Sigmoid colon (tissue), 7 donors: ENCODE data around the gene KCNK15. TPM values are rescaled to one million over a fixed set of nuclear protein-coding genes. Genes with fewer than 3 reads are reported as not detected.

ENCODE experiments used
- DNase-seq: peaks from one replicate; pipeline ENCODE4 v3.0.0-alpha.2; 2019
- H3K27ac ChIP-seq, 4 donors: fragments of 200-600 bp; sonication (generic); one replicate each; pipeline ENCODE4 v1.5.1; 2016 to 2019; ENCODE audit warnings: mild to moderate bottlenecking in 1 of 4
- H3K27me3 ChIP-seq, 3 donors: fragments of 200-600 bp; sonication (generic); one replicate each; pipeline ENCODE4 v1.5.1; 2019; ENCODE audit warnings: mild to moderate bottlenecking in 1 of 3
- H3K36me3 ChIP-seq, 4 donors: fragments of 200-600 bp; sonication (generic); one replicate each; pipeline ENCODE4 v1.5.1; 2016 to 2019
- H3K4me1 ChIP-seq, 4 donors: fragments of 200-600 bp; sonication (generic); one replicate each; pipeline ENCODE4 v1.5.1; 2017 to 2019
- H3K4me3 ChIP-seq, 4 donors: fragments of 200-600 bp; sonication (generic); one replicate each; pipeline ENCODE4 v1.5.1; 2017 to 2019; ENCODE audit warnings: mild to moderate bottlenecking in 2 of 4, moderate library complexity in 1 of 4
- H3K9me3 ChIP-seq, 4 donors: fragments of 200-600 bp in 3 of 4; sonication (generic) in 3 of 4; one replicate each; pipeline versions ENCODE4 v1.5.1 to v1.6.1; 2013 to 2019
- EP300 ChIP-seq, 4 donors: sonication (generic); formaldehyde crosslinking; IDR thresholded peaks; one replicate each; pipeline ENCODE4 v1.6.1; 2017; ENCODE audit warnings: antibody characterized with exemption in 4 of 4
- POLR2A ChIP-seq, 2 donors: fragments of 450-650 bp; IDR thresholded peaks; one replicate each; pipeline ENCODE4 v1.6.1; 2016; ENCODE audit warnings: antibody characterized with exemption in 2 of 2, mild to moderate bottlenecking in 2 of 2, moderate library complexity in 2 of 2
- POLR2AphosphoS5 ChIP-seq, 4 donors: sonication (generic); formaldehyde crosslinking; IDR thresholded peaks; one replicate each; pipeline ENCODE4 v1.6.1; 2017; ENCODE audit warnings: antibody characterized with exemption in 4 of 4
- WGBS, 2 donors: extraction: QIAGEN DNeasy Blood & Tissue Kit; methylation state at CpG; one replicate each; pipeline ENCODE4 v1.1.7; 2013; 5-methylcytosine and 5-hydroxymethylcytosine counted together
- intact Hi-C: fragments of 100-400 bp; cut with DNase I; formaldehyde crosslinking; loops from one replicate; pipeline ENCODE4 v1.15.1; 2023
- polyA plus RNA-seq, 3 donors: library from polyadenylated mRNA; stranded (reverse); fragments of 200-250 nt; gene quantifications; one replicate each; pipeline ENCODE4 v1.2.3, GENCODE V29; 2013
- total RNA-seq, 4 donors: library from RNA; depleted of rRNA; stranded (reverse); fragments of >200 nt; gene quantifications; one replicate each; pipeline ENCODE4 v1.1.0, GENCODE V29; 2016
- TF ChIP-seq, protein P1 (sequence below), 4 experiments: fragments of 450-650 bp in 3 of 4; fragments of 200-600 bp in 1 of 4; IDR thresholded peaks; one replicate each; pipeline ENCODE4 v1.5.1; 2016 to 2019; ENCODE audit warnings: antibody characterized with exemption in 4 of 4, mild to moderate bottlenecking in 3 of 4, moderate library complexity in 2 of 4
- donor health status: healthy with polysubstance abuse.
- donor health status: Bipolar disorder and iron deficiency.
- donor health status: healthy.

The KCNK15 gene
- total and polyA plus RNA-seq, 7 donors, result 0.28 to 2.1 (median 0.66) TPM; not detected in 1

DNA sequence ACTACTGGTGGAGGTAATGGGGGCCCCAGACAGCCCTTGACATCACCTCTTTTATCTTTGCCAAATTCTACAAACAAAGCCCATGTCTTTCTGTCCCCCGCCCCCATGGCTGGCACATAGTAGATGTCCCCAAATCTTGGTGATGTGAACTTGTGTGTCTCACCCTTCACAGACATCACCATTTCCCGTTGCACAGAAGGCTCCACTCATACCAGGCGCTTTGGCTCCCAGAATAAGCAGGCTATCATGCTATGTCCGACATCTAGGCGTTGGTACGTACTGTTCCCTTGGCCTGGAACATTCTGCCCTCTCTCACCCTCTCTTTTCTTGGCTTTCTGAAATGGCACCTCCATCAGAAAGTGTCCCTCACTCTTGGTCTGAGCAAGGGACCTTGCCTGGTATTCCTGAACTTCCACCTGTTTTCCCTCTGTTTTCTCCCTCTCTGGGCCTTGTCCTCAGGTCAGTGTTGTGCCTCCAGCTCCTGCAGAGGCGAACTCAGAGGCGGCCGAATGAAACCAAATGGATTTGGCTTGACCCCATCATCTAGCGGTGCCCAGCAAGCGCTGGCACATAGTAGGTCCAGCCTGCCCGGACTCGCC, 31.5 kb upstream of the KCNK15 start:
- H3K4me3 ChIP-seq, result no peak overlapping the region

DNA sequence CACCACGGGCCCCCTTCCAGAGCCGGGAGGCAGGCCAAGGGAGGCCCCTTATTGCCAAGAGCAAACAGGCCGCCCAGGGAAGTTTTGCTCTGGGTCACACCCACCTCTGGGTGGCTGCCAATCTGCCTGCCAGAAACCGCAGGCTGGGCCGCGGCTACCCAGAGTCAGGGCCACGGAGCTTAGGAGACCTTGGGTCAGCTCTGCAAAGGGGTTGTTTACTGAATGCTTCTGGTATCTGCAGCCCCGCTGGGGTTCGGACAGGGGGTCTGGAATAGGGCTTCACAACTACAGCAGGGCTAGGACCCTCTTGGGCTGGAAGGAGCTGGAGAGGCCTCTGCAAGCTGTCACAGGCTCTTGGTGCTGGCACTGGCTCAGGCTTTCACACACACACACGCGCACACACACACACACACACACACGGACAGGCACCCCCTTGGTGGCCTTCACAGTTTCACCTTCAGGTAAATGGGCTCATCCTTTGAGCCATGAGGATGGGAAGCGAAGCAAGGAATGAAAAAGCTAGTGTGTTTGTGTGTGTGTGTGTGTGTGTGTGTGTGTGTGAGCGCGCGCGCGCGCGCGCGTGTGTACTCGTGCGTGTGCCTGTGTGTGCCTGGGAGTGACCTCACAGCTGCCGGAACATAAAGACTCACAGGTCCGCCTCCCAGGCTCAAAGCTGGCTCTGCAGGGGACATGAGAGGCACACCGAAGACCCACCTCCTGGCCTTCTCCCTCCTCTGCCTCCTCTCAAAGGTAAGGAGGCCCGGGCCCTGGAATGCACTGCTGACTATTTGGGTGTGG, 30.8 kb upstream of the KCNK15 start, which contains the start of gene CCN5:
Gene CCN5 (plus strand): TSS at position 669 of the 798 bp plus-strand sequence. CDS start 22 bp downstream, at position 691.
- DNase-seq, result peak; percentile 89

More for the DNA sequence above, 31.5 kb upstream of the KCNK15 start:
- no peaks in the 10 kb centered on the region for H3K9me3 ChIP-seq
- intact Hi-C loops, result no loop called here
- 42 to 68% methylated on average over 13 of the region's 13 CpGs for WGBS, 2 donors
- no peak for TF ChIP-seq POLR2A (IDR thresholded peaks at IDR 0.05)
- peak in 2 of 4 donors; percentile 60 to 89 for TF ChIP-seq EP300 (IDR thresholded peaks at IDR 0.05)
- TF ChIP-seq POLR2AphosphoS5 (IDR thresholded peaks at IDR 0.05), result peak in 3 of 4 donors; percentile 48 to 57 (median 48)
- TF ChIP-seq, protein P1, sequence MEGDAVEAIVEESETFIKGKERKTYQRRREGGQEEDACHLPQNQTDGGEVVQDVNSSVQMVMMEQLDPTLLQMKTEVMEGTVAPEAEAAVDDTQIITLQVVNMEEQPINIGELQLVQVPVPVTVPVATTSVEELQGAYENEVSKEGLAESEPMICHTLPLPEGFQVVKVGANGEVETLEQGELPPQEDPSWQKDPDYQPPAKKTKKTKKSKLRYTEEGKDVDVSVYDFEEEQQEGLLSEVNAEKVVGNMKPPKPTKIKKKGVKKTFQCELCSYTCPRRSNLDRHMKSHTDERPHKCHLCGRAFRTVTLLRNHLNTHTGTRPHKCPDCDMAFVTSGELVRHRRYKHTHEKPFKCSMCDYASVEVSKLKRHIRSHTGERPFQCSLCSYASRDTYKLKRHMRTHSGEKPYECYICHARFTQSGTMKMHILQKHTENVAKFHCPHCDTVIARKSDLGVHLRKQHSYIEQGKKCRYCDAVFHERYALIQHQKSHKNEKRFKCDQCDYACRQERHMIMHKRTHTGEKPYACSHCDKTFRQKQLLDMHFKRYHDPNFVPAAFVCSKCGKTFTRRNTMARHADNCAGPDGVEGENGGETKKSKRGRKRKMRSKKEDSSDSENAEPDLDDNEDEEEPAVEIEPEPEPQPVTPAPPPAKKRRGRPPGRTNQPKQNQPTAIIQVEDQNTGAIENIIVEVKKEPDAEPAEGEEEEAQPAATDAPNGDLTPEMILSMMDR (IDR thresholded peaks at IDR 0.05), result no peak
- DNase-seq, result peak; percentile 60
- no peaks in the 10 kb centered on the region for H3K27me3 ChIP-seq
- H3K36me3 ChIP-seq, result no peaks in the 10 kb centered on the region
- H3K27ac ChIP-seq, result peak overlapping the region; percentile 25 to 83 (median 66)
- H3K4me1 ChIP-seq, result peaks cover 0 to 26% (median 18%) of the 10 kb centered on the region in 4 donors

DNA sequence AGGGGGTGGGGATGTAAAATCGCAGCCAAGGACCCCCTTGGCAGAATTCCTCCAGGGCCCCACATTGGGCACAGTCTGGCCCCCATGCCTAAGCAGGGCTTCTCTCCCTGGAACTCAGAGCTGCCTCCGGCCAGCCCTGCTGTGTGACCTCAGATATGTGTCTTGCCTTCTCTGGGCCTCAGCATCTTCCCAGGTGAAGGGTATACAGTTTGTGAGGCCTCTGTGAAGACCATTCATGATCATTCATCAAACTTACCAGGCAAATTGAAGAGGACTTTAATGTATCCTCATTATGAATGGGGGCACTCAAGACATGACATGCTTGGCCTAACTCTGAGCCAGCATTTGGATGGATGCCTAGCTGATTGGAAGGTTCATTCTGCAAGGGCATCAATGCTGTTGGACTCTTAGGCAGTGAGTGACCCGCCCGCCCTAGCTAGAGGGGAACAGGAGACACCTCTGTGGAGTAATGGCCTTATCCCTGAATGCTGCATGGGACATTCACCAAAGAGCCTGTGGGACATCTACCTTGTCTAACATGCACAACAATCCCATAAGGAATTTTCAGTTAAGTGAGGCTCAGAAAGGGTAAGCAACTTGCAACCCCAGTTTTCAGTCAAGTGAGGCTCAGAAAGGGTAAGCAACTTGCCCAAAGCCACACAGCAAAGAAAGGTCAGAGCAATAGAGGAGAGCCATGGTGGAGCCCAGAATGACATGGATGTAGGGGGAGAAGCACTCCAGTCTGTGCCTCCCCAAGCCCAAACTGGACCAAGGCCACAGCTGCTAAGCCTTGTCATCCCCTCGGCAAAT, 30.0 kb upstream of the KCNK15 start:
- H3K27ac ChIP-seq, result peak overlapping the region in 3 of 4 donors; percentile 62 to 83 (median 71)
- H3K27me3 ChIP-seq, result no peaks in the 10 kb centered on the region
- no peaks in the 10 kb centered on the region for H3K9me3 ChIP-seq
- TF ChIP-seq POLR2A (IDR thresholded peaks at IDR 0.05), result no peak
- no peak for TF ChIP-seq EP300 (IDR thresholded peaks at IDR 0.05)
- TF ChIP-seq, protein P1 (IDR thresholded peaks at IDR 0.05), result no peak
- no peak for TF ChIP-seq POLR2AphosphoS5 (IDR thresholded peaks at IDR 0.05)
- 77 to 87% methylated on average over 5 of the region's 5 CpGs for WGBS, 2 donors
- peaks cover 0 to 32% (median 26%) of the 10 kb centered on the region in 4 donors for H3K4me1 ChIP-seq
- H3K4me3 ChIP-seq, result peak overlapping the region in 2 of 4 donors; percentile 5 to 9
- intact Hi-C loops, result no loop called here
- no peaks in the 10 kb centered on the region for H3K36me3 ChIP-seq
- peak; percentile 52 for DNase-seq

More for the DNA sequence above, 30.8 kb upstream of the KCNK15 start, which contains the start of gene CCN5:
- intact Hi-C loops, result no loop called here
- H3K9me3 ChIP-seq, result no peaks in the 10 kb centered on the region
- H3K27ac ChIP-seq, result peak within 1 kb of the TSS; percentile 25 to 83 (median 66)
- H3K4me3 ChIP-seq, result peak within 1 kb of the TSS in 3 of 4 donors; percentile 5 to 19 (median 9)
- TF ChIP-seq POLR2AphosphoS5 (IDR thresholded peaks at IDR 0.05), result peak in 1 of 4 donors; percentile 12
- TF ChIP-seq, protein P1 (IDR thresholded peaks at IDR 0.05), result no peak
- H3K36me3 ChIP-seq, result no peaks in the 10 kb centered on the region
- no peaks in the 10 kb centered on the region for H3K27me3 ChIP-seq
- peaks cover 0 to 26% (median 19%) of the 10 kb centered on the region in 4 donors for H3K4me1 ChIP-seq
- 10 to 50% methylated on average over 28 of the region's 28 CpGs for WGBS, 2 donors

DNA sequence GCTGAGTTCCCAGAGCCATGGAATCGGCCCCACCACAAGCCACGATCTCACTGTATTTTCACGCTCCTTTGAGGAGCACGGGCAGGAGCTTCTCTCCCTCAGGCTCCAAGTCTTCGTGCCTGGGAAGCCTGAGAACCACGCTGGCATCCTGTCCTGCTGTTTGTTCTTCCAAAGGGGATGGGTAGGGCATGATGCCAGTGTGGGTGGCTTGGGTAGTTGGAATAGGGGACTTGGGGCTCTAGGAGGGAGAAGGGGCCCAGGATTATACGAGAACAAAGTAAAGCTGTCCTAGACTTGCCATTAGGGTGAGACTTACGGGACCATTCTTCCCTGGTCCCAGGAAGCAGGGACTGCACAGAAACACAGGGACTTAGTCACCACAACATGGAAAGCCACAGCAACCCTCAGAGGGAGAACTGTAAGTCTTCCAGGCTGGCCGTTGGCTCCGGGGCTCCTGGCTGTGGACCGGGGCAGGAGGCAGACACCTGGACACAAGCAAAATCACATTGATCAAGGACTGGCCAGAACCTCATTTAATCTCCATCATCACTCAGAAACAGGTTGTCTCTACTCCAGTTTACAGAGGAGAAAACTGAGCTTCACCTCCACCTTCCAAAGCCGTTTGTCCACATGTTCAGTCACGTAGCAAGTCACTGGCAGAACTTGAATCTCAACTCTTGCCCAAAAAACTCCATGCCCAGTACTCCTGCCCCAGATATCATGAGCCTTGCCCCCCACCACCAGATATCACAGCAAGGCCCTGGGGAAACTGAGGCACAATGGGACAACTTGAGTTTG, 29.2 kb upstream of the KCNK15 start:
- peak overlapping the region in 3 of 4 donors; percentile 24 to 83 (median 38) for H3K27ac ChIP-seq
- H3K27me3 ChIP-seq, result no peaks in the 10 kb centered on the region
- intact Hi-C loops, result no loop called here
- peak; percentile 55 for DNase-seq
- 80 to 91% methylated on average over 13 of the region's 13 CpGs for WGBS, 2 donors
- H3K4me1 ChIP-seq, result peaks cover 0 to 40% (median 30%) of the 10 kb centered on the region in 4 donors
- no peak overlapping the region for H3K4me3 ChIP-seq
- H3K9me3 ChIP-seq, result no peaks in the 10 kb centered on the region
- H3K36me3 ChIP-seq, result no peaks in the 10 kb centered on the region
- TF ChIP-seq POLR2A (IDR thresholded peaks at IDR 0.05), result no peak
- no peak for TF ChIP-seq EP300 (IDR thresholded peaks at IDR 0.05)
- TF ChIP-seq, protein P1 (IDR thresholded peaks at IDR 0.05), result no peak
- TF ChIP-seq POLR2AphosphoS5 (IDR thresholded peaks at IDR 0.05), result no peak
